ENCODE data around the gene EPHA8.

- TF ChIP-seq GATA3 (IDR thresholded peaks at IDR 0.05; ENCODE audit: low read depth, low read length), result no peak
- TF ChIP-seq GATA2 (IDR thresholded peaks at IDR 0.05; ENCODE audit: low read depth, low read length), result no peak
These were observed 19.7 kb downstream of the EPHA8 start for GRCh38 chr1:22582661-22583635.
